CD4-positive, alpha-beta T cell treated with Interleukin-6 for 4 hours (primary cell): ENCODE measurements around the gene ISCU.
A peak's percentile ranks its signal among the peaks of the same experiment; 100 is the strongest.
"Not testable (repeated sequence)": the region's sequence is repeated elsewhere in the genome, so short reads cannot be mapped to it uniquely, and the experiment has no call there.

ENCODE experiments used
- DNase-seq: peaks from one replicate; pipeline ENCODE4 v3.0.0-alpha.2; 2020; ENCODE audit warnings: mixed read lengths

ISCU gene

DNA sequence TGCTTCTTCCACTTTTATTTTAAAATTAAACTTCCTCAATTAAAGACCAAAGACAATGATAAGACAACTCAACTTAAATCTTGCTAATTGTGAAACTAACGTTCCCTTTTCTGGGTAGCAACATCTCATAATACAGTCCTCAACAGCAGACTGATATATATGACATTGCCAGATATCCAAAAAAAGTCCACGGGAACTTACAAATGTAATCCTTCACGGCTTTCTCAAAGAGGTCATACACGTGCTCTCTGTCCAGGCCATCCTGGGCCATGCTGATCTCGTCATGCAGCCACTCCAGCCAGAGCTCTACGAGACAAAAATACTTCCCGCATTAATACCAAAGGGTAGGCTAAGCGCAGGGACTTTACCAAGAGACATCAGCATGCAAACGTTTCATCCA, 14.7 kb upstream of the ISCU start:
- DNase-seq, result no peak

- DNase-seq, result no peak
Observed at GRCh38 chr12:108548954-108549521, 13.4 kb upstream of the ISCU start.

DNA sequence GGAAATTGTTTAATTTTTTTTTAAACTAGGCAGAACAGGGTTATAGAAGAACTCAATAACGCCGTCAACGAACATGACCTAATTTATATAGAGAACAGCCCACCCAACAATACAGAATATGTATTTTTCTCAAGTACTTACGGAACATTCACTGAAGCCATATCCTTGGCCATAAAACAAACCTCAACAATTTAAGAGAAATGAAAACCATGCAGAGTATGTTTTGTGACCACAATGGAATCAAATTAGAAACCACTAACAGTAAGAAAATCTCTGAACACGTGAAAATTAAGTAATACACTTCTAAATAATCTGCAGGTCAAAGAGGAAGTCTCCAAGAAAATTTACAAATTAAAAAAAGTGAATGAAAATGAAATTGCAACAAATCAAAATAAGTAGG, 10.9 kb upstream of the ISCU start:
- DNase-seq, result no peak

DNA sequence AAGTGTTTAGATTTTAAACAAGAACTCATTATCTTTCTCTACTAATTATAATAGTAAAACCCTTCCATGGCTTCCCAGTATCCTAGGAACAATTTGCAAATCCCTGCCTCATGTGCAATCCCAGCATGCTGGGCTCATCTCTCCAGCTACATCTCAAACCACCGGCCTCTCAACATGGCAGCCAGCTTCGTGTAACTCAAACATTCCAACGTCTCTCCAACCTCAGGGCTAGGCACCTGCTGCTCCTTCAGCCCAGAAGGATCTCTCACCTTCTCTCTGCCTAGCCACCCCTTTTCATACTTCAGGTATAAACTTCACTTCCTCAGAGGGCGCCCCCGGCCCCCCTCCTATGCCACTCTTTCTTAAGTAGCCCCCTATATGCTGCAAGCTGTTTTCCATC, 8.6 kb upstream of the ISCU start:
- no peak for DNase-seq

DNA sequence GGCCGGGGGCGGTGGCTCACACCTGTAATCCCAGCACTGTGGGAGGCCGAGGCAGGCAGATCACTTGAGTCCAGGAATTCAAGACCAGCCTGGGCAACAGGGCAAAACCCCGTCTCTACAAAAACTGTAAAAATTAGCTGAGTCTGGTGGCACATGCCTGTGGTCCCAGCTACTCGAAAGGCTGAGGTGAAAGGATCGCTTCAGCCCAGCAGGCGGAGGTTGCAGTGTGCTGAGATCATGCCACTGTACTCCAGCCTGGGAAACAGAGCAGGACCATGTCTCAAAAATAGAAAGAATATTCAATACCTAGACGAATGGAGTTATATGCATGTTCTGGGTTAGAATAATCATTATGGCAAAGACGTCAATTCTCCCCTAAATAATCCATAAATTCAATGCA, 7.0 kb upstream of the ISCU start:
- DNase-seq, result not testable (repeated sequence)

- no peak for DNase-seq
Observed at GRCh38 chr12:108559007-108559655, 3.3 kb upstream of the ISCU start.

- DNase-seq, result no peak
Observed at GRCh38 chr12:108559748-108560147, 2.6 kb upstream of the ISCU start.

- no peak for DNase-seq
Observed at GRCh38 chr12:108560321-108560721, 2.1 kb upstream of the ISCU start.

GRCh38 chr12:108560752-108561719, 1.4 kb upstream of the ISCU start, which contains the start of gene SART3:
SART3 (minus strand) TSS chr12:108561173; CDS start chr12:108561154, 19 bp downstream.
- DNase-seq, result peak; percentile 82

GRCh38 chr12:108561852-108562347, 496 bp upstream of the ISCU start:
- no peak for DNase-seq

GRCh38 chr12:108563136-108563803, 874 bp downstream of the ISCU start:
- DNase-seq, result peak; percentile 91

- no peak for DNase-seq
Observed at GRCh38 chr12:108563804-108564151, 1.4 kb downstream of the ISCU start.

DNA sequence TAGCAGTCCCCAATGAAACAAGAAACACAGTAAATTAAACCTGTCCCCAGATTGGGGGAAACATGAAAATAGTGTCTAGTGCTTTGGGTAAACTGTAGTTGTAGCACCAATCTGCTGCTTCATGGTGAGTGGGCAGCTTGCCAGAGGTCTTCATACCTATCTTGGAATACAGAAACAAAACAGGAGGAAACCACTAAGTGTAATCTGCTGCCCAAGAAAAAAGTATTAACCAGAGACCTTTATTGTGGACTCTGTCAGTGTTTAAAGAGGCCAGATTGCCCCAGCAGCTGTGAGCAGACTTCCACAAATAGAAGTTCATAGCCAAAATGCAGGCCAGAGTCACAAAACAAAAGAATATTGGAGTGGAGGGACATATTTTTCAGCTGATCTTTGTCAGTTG, 2.3 kb downstream of the ISCU start:
- DNase-seq, result no peak

DNA sequence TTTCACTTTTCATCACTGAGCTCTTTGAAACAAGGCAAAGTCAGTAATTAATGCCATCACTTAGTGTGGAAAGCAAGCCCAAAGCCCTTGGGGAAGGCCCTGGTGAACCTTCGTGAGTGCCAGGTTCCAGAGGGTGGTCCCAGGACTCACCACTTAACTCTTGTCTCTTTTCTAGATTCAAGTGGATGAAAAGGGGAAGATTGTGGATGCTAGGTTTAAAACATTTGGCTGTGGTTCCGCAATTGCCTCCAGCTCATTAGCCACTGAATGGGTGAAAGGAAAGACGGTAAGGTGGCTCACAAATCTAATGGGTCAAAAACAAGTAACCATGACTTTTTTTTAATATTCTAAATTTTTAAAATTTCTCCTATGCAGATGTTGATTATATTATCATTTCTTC, 2.8 kb downstream of the ISCU start:
- no peak for DNase-seq

DNA sequence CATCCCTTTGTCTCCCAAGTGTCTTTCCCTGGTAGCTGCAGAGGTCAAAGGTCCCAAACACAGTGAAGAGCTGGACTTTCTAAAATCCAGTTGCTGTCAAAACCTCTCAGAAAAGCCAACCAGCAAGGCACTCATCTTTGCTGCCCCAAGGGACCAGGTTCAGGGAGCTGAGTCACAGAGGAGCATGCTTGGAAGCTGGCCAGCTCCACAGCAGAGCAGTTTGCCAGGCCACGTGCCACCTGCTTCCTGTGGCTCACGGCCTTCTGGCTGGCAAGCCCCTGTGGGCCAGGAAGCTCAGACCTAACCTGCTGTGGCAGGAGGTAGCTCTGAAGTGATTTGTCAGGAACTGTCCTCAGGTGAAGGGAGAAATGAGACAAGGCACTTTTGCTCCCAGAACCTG, 3.6 kb downstream of the ISCU start:
- peak; percentile 83 for DNase-seq

- DNase-seq, result no peak
Observed at GRCh38 chr12:108566452-108566851, 4.1 kb downstream of the ISCU start.

DNA sequence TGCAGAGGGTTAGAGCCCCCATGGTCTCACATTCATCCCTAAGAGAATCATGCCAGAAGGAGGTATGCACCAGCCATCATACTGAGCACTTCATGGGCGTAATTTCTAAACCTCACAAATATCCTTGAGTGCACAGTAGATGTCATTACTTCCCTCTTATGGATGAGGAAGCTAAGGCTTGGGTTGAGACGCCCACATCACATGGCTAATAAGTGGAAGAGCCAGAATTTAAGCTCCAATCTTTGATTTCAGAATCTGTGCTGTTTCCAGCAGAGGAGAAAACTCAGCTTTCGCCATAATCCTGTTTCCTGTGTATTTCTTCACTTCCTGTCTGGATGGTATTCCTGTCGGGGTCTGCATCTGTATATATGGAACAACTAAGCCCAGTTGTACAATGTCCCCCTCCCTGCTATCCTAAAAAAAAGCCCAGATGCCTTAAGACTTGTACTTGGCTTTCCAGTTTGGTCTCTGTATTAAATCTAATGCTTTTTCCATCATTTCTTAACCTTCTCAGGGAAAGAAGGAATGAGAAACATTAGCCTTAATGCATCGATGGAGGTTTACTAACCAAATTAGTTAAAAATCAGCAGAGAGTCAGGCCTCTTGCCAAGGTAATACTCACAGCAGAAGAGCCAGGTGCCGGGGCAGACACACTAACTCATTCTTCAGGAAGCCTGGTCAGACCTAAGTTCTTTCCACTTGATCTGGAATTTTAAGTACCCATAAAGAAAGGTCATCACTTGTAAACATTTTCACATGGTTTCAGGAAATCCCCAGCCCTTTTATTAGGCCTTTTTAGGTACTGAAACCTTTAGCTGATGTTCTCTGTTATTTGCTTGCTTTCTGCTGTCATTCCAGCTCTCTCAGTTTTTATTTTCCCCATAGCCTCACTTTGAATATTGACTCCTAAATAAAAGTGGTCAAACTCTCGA, 5.3 kb downstream of the ISCU start:
- DNase-seq, result no peak

DNA sequence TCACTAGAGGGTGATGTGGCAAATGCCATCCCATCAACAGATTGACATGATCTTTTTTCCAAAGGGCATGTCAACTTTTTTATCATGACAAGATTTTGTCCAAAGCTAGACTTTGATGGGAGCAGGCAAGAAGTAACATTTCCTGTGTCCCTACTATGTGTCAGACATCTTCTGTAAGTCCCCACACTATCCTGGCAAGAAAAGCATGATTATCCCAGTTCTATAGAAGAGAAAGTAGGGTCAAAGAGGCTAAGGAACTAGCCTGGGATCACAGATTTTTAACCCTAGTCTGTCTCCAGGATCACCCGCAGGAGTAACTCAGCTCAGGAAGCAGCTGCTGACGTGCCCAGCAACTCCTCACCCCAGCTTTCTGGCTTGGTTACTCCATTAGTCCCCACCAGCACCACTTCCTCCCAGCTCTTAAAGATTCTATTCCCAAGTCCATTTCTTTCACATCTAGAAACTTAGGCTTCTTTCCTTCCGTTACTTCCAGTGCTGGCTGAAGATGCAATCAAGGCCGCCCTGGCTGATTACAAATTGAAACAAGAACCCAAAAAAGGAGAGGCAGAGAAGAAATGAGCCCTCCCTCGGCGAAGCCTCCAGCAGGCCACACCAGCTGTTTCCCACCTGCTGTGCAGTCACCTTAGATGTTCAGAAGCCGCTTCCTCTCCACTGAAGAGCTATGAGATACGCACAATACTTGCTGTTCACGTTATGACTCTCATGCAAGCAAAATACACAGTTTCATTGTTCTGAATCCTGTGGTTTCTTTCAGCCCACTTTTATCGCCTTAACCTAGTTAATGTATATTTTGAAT, 6.2 kb downstream of the ISCU start:
- DNase-seq, result peak; percentile 76

DNA sequence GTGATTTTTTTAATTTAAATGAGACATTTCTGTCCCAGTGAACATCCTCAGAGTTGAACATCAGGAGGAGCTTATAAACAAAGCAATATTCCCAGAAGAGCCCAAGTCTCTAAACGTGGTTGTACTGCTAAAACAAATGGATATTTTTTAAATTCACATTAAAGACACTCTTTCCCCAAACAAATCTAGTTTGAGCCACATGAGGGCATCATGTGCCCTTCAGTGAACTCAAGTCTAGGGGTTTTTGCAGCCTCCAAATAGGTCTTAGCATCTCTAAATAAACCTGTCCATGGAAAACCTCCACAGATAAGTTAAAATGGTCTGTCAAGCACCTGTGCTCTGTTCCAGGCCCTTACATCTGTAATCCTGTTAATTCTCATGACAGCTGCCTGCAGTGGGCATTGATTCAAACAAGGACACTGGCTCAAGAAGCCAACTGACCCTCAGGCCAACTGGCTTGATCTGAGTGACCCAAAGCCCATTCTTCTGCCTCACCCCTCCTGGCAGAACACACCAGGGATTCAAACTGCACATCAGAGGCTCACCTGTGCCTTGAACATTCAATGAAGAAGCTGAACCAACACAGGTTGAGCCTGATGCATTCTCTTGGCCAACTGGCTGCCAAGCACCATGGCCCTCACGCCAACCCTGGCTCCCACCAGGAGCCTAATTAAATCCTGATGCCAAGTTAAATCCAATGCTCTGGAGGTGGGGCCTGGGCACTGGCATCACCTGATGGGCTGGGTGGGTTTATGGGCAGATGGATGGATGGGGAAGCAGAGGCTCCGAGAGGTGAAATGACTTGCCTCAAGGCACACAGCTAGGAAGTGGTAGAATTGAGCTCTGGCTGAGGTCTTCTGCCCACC, 8.6 kb downstream of the ISCU start:
- DNase-seq, result no peak

GRCh38 chr12:108571609-108572165, 9.3 kb downstream of the ISCU start:
- no peak for DNase-seq
